Activated CD8-positive, alpha-beta T cell treated with anti-CD3 and anti-CD28 coated beads for 36 hours (primary cell): Measurements from ENCODE around the gene STARD3. TPM values are rescaled to one million over a fixed set of nuclear protein-coding genes. Genes with fewer than 3 reads are reported as not detected.
"Not testable (repeated sequence)": the region's sequence is repeated elsewhere in the genome, so short reads cannot be mapped to it uniquely, and the experiment has no call there.

Experiments used
- ATAC-seq: fragments of 200-7000 bp; cut with Tn5 transposase; one replicate; pipeline ENCODE4 v1.10.0; 2021; ENCODE audit warnings: mild to moderate bottlenecking, moderate library complexity
- CTCF ChIA-PET: fragments of 350-600 bp; sonication (Branson Sonifier 250); formaldehyde crosslinking; loops from one replicate; lab custom pipeline; 2021; ENCODE audit warnings: antibody characterized with exemption; lab: Charles Lee
- POLR2A ChIA-PET: fragments of 350-600 bp; sonication (Branson Sonifier 250); formaldehyde crosslinking; loops from one replicate; lab custom pipeline; 2021; ENCODE audit warnings: antibody characterized with exemption; lab: Charles Lee
- DNase-seq: peaks from one replicate; pipeline ENCODE4 v3.0.0-alpha.2; 2020
- H3K27ac Mint-ChIP-seq: one replicate; pipeline ENCODE4 v1.8.0; 2021; ENCODE audit warnings: mild to moderate bottlenecking, mixed read lengths
- H3K27me3 Mint-ChIP-seq: one replicate; pipeline ENCODE4 v1.8.0; 2021; ENCODE audit warnings: mixed read lengths
- H3K36me3 Mint-ChIP-seq: one replicate; pipeline ENCODE4 v1.8.0; 2021; ENCODE audit warnings: low read depth, mixed read lengths
- H3K4me1 Mint-ChIP-seq: one replicate; pipeline ENCODE4 v1.8.0; 2021; ENCODE audit warnings: low read depth, mixed read lengths
- H3K4me3 Mint-ChIP-seq: one replicate; pipeline ENCODE4 v1.8.0; 2021; ENCODE audit warnings: mild to moderate bottlenecking, moderate library complexity, mixed read lengths
- H3K9me3 Mint-ChIP-seq: one replicate; pipeline ENCODE4 v1.8.0; 2021; ENCODE audit warnings: mixed read lengths
- CTCF ChIP-seq: fragments of 200-600 bp; IDR thresholded peaks from one replicate; pipeline ENCODE4 v1.8.0; 2022; ENCODE audit warnings: antibody characterized with exemption, mild to moderate bottlenecking
- intact Hi-C: fragments of 100-400 bp; cut with micrococcal nuclease; formaldehyde crosslinking; loops from one replicate; pipeline ENCODE4 v1.10.0; 2022
- total RNA-seq, 2 experiments: library from RNA; stranded (reverse); gene quantifications; one replicate each; pipeline ENCODE4 v1.2.3, GENCODE V29; 2021

Gene STARD3
- 10 to 100 TPM; 48.7 to 50.3 TPM for total RNA-seq

- no peak for TF ChIP-seq CTCF
- Mint-ChIP-seq H3K4me3 (peak within 1 kb of the TSS; percentile 90), H3K27me3 (no peaks in the 10 kb centered on the region), H3K4me1 (peaks cover 46% of the 10 kb centered on the region), H3K9me3 (no peaks in the 10 kb centered on the region), H3K27ac (peak within 1 kb of the TSS; percentile 87), H3K36me3 (peaks cover 5% of the 10 kb centered on the region)
- intact Hi-C loops, result loop anchor here (10.0 kb wide), 1 partner anchor 228 kb away; the partner anchor contains the start of genes IKZF3 and ZPBP2
- ATAC-seq (peak; percentile 93), DNase-seq (peak; percentile 95)
- POLR2A ChIA-PET, result interaction anchor here (0.6 to 1.6 kb wide), 11 partner anchors 11 to 93 kb away, joined by 3 to 5 read pairs (median 4); partner anchors contain the start of gene MIEN1
- CTCF ChIA-PET, result interaction anchor here (0.7 to 9.3 kb wide), 7 partner anchors 9 to 93 kb away, joined by 3 to 224 read pairs (median 4); partner anchors contain the start of gene MIEN1
Measured at GRCh38 chr17:39636927-39637736, at the start of gene STARD3. STARD3 (plus strand) TSS chr17:39637144; CDS start chr17:39653532, 16,388 bp downstream.

GRCh38 chr17:39590180-39590579, 46.8 kb upstream of the STARD3 start:
- H3K4me3 Mint-ChIP-seq, H3K9me3 Mint-ChIP-seq, DNase-seq, POLR2A ChIA-PET, ATAC-seq, H3K27ac Mint-ChIP-seq, intact Hi-C loops, H3K36me3 Mint-ChIP-seq, H3K4me1 Mint-ChIP-seq: not testable (repeated sequence)
- H3K27me3 Mint-ChIP-seq, result peaks cover 24% of the 10 kb centered on the region
- CTCF ChIA-PET, result interaction anchor here (2.1 to 2.8 kb wide), 2 partner anchors 14 to 32 kb away, joined by 7 to 13 read pairs; no protein-coding TSS in a partner anchor

- DNase-seq (peak; percentile 52), ATAC-seq (no peak)
- no peaks in the 10 kb centered on the region for H3K9me3 Mint-ChIP-seq
- TF ChIP-seq CTCF, result no peak
- H3K27ac Mint-ChIP-seq, result no peak overlapping the region
- no peak overlapping the region for H3K4me3 Mint-ChIP-seq
- CTCF ChIA-PET, result no interaction called here
- peaks cover 44% of the 10 kb centered on the region for H3K27me3 Mint-ChIP-seq
- peaks cover 10% of the 10 kb centered on the region for H3K4me1 Mint-ChIP-seq
- POLR2A ChIA-PET, result no interaction called here
- H3K36me3 Mint-ChIP-seq, result no peaks in the 10 kb centered on the region
- intact Hi-C loops, result no loop called here
Measured at GRCh38 chr17:39591958-39592954, 44.7 kb upstream of the STARD3 start.

- ATAC-seq, result no peak
- H3K4me1 Mint-ChIP-seq, result peaks cover 19% of the 10 kb centered on the region
- ChIA-PET CTCF (interaction anchor here (0.8 kb wide), 1 partner anchor 30 kb away, joined by 3 read pairs; no protein-coding TSS in a partner anchor), POLR2A (no interaction called here)
- no peaks in the 10 kb centered on the region for H3K36me3 Mint-ChIP-seq
- intact Hi-C loops, result no loop called here
- no peak for DNase-seq
- peaks cover 54% of the 10 kb centered on the region for H3K27me3 Mint-ChIP-seq
- H3K4me3 Mint-ChIP-seq, result no peak overlapping the region
- H3K27ac Mint-ChIP-seq, result no peak overlapping the region
- H3K9me3 Mint-ChIP-seq, result no peaks in the 10 kb centered on the region
- no peak for TF ChIP-seq CTCF
Measured at GRCh38 chr17:39593371-39593770, 43.6 kb upstream of the STARD3 start.

GRCh38 chr17:39595294-39595693, 41.6 kb upstream of the STARD3 start:
- no peaks in the 10 kb centered on the region for H3K9me3 Mint-ChIP-seq
- H3K4me3 Mint-ChIP-seq, result no peak overlapping the region
- POLR2A ChIA-PET, result no interaction called here
- ATAC-seq (no peak), DNase-seq (no peak)
- peaks cover 20% of the 10 kb centered on the region for H3K4me1 Mint-ChIP-seq
- H3K27ac Mint-ChIP-seq, result no peak overlapping the region
- CTCF ChIA-PET, result interaction anchor here (2.2 kb wide), 1 partner anchor 26 kb away, joined by 9 read pairs; no protein-coding TSS in a partner anchor
- no peak for TF ChIP-seq CTCF
- intact Hi-C loops, result no loop called here
- H3K27me3 Mint-ChIP-seq, result peaks cover 68% of the 10 kb centered on the region
- no peaks in the 10 kb centered on the region for H3K36me3 Mint-ChIP-seq
